ENCODE measurements around the gene COLEC11.
A peak's percentile ranks its signal among the peaks of the same experiment; 100 is the strongest.

COLEC11 gene

DNA sequence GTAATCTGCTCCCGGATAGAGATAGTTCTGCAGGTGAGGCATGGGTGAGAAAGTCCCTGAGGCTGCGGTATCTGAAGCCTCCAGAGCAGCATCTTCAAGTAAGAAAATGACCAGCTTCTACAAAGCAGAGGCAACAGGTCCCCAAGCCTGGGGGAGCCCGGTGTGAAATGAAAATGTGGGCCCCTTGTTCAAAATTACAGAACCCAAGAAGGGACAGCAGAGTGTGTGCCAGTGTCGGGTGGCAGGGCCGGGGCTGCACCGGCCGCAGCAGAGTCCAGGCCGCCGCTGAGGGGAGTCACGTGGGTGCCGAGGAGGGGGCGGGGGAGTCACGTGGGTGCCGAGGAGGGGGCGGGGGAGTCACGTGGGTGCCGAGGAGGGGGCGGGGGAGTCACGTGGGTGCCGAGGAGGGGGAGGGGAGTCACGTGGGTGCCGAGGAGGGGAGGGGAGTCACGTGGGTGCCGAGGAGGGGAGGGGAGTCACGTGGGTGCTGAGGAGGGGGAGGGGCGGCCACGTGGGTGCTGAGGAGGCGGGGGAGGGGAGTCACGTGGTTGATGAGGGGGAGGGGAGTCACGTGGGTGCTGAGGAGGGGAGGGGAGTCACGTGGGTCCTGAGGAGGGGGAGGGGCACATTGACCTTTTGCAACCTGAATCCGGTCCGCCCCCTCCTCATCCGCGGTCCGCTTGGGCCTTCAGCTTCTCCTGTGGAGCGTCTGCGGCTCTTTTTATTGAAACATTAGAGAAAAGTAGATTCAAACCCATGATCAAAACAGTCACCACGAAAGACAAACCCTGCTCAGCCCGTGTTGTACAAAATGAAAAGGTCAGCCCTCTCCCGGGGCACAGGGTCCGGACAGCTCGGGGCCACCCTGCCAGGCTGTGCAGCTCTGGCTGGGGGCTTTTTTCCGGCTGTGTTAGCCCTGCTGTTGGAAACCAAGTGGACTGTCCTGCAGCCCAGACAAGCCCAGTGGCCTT lies 10.4 kb downstream of the COLEC11 start (continued):
- TF ChIP-seq, protein P1, sequence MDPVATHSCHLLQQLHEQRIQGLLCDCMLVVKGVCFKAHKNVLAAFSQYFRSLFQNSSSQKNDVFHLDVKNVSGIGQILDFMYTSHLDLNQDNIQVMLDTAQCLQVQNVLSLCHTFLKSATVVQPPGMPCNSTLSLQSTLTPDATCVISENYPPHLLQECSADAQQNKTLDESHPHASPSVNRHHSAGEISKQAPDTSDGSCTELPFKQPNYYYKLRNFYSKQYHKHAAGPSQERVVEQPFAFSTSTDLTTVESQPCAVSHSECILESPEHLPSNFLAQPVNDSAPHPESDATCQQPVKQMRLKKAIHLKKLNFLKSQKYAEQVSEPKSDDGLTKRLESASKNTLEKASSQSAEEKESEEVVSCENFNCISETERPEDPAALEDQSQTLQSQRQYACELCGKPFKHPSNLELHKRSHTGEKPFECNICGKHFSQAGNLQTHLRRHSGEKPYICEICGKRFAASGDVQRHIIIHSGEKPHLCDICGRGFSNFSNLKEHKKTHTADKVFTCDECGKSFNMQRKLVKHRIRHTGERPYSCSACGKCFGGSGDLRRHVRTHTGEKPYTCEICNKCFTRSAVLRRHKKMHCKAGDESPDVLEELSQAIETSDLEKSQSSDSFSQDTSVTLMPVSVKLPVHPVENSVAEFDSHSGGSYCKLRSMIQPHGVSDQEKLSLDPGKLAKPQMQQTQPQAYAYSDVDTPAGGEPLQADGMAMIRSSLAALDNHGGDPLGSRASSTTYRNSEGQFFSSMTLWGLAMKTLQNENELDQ (tag by site-specific recombination; IDR thresholded peaks at IDR 0.05; ENCODE audit: low read depth): no peak
- TF ChIP-seq BCL11A (tag by site-specific recombination; IDR thresholded peaks at IDR 0.05; ENCODE audit: low read depth) (no peak), YY2 (tag by site-specific recombination; IDR thresholded peaks at IDR 0.05) (no peak), ZNF121 (tag by site-specific recombination; IDR thresholded peaks at IDR 0.05) (no peak), ZNF175 (tag by site-specific recombination; IDR thresholded peaks at IDR 0.05) (no peak), SCRT1 (tag by site-specific recombination; IDR thresholded peaks at IDR 0.05; ENCODE audit: borderline replicate concordance) (no peak), PRDM4 (tag by site-specific recombination; IDR thresholded peaks at IDR 0.05) (no peak), ZNF341 (tag by site-specific recombination; IDR thresholded peaks at IDR 0.05; ENCODE audit: low read depth) (no peak), SP3 (tag by site-specific recombination; IDR thresholded peaks at IDR 0.05) (peak; percentile 48; the same call in 1 of the 2 replicates), ZNF335 (tag by site-specific recombination; conservative IDR thresholded peaks at IDR 0.05) (peak; percentile 33; the same call in 1 of the 2 replicates), ZFP3 (tag by site-specific recombination; IDR thresholded peaks at IDR 0.05; ENCODE audit: low read depth) (0 out of 2 replicates have a peak, but pooled peaks have one; percentile 18), ZNF24 (tag by site-specific recombination; IDR thresholded peaks at IDR 0.05) (no peak), ZNF239 (tag by site-specific recombination; IDR thresholded peaks at IDR 0.05) (no peak)
- TF ChIP-seq, protein P2, sequence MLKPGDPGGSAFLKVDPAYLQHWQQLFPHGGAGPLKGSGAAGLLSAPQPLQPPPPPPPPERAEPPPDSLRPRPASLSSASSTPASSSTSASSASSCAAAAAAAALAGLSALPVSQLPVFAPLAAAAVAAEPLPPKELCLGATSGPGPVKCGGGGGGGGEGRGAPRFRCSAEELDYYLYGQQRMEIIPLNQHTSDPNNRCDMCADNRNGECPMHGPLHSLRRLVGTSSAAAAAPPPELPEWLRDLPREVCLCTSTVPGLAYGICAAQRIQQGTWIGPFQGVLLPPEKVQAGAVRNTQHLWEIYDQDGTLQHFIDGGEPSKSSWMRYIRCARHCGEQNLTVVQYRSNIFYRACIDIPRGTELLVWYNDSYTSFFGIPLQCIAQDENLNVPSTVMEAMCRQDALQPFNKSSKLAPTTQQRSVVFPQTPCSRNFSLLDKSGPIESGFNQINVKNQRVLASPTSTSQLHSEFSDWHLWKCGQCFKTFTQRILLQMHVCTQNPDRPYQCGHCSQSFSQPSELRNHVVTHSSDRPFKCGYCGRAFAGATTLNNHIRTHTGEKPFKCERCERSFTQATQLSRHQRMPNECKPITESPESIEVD (tag by site-specific recombination; IDR thresholded peaks at IDR 0.05): no peak
- TF ChIP-seq, protein P3, sequence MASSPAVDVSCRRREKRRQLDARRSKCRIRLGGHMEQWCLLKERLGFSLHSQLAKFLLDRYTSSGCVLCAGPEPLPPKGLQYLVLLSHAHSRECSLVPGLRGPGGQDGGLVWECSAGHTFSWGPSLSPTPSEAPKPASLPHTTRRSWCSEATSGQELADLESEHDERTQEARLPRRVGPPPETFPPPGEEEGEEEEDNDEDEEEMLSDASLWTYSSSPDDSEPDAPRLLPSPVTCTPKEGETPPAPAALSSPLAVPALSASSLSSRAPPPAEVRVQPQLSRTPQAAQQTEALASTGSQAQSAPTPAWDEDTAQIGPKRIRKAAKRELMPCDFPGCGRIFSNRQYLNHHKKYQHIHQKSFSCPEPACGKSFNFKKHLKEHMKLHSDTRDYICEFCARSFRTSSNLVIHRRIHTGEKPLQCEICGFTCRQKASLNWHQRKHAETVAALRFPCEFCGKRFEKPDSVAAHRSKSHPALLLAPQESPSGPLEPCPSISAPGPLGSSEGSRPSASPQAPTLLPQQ (tag by site-specific recombination; IDR thresholded peaks at IDR 0.05): no peak
- TF ChIP-seq, protein P4, sequence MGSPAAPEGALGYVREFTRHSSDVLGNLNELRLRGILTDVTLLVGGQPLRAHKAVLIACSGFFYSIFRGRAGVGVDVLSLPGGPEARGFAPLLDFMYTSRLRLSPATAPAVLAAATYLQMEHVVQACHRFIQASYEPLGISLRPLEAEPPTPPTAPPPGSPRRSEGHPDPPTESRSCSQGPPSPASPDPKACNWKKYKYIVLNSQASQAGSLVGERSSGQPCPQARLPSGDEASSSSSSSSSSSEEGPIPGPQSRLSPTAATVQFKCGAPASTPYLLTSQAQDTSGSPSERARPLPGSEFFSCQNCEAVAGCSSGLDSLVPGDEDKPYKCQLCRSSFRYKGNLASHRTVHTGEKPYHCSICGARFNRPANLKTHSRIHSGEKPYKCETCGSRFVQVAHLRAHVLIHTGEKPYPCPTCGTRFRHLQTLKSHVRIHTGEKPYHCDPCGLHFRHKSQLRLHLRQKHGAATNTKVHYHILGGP (tag by site-specific recombination; IDR thresholded peaks at IDR 0.05): no peak

DNA sequence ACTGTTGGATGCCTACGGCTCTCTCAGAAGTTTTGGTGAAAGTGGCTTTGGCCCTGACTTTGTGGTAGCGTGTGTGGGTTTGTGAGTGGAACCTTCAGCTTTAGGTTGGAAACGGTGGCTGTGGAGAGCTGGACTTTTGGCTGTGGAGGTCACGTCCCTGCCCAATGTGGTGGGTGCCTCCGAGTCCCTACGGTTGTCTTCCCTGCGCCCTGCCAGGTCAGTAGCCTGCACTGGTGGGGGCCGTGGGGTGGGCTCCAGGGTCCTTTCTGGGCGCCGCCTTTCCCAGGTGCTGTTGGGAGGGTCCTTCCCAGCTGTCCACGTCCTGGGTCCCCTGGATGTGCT lies 11.1 kb downstream of the COLEC11 start:
- H3K4me1 ChIP-seq (ENCODE audit: control insufficient read depth, insufficient read depth, low read length): no peaks in the 10 kb centered on the region
- H3K4me3 ChIP-seq (ENCODE audit: low read depth, low read length): no peak overlapping the region
- H3K9me3 ChIP-seq (ENCODE audit: control insufficient read depth, insufficient read depth, low read depth, low read length): no peaks in the 10 kb centered on the region
- CTCF ChIA-PET: no interaction called here
- POLR2A ChIA-PET: no interaction called here
- no peaks in the 10 kb centered on the region for H3K36me3 ChIP-seq (ENCODE audit: control insufficient read depth in 2 of 2, insufficient read depth in 1 of 2, low read length in 2 of 2)
- no peak overlapping the region for H3K27ac ChIP-seq (ENCODE audit: extremely low read depth, low read depth, low read length)
- no peak for TF ChIP-seq ZNF214 (tag by site-specific recombination; IDR thresholded peaks at IDR 0.05; ENCODE audit: borderline replicate concordance)
- no peak for TF ChIP-seq REST (tag by site-specific recombination; IDR thresholded peaks at IDR 0.05)
- no peak for TF ChIP-seq KLF8 (tag by site-specific recombination; IDR thresholded peaks at IDR 0.05)
- TF ChIP-seq ZNF354C (tag by site-specific recombination; IDR thresholded peaks at IDR 0.05; ENCODE audit: borderline replicate concordance, low read depth): no peak
- TF ChIP-seq, protein P4 (tag by site-specific recombination; IDR thresholded peaks at IDR 0.05): no peak

Measured in HEK293 (cell line).